Bone marrow (tissue), 2 donors: ENCODE data around the gene EVC2.
"Not testable (repeated sequence)": the region's sequence is repeated elsewhere in the genome, so short reads cannot be mapped to it uniquely, and the experiment has no call there.

Experiments
- DNase-seq, 2 donors: peaks; one replicate each; lab custom pipeline; 2025; lab: John Stamatoyannopoulos, UW

The EVC2 gene

GRCh38 chr4:5742388-5742787 lies 34.0 kb upstream of the EVC2 start:
- DNase-seq, result no peak

GRCh38 chr4:5738061-5738460 lies 29.7 kb upstream of the EVC2 start:
- no peak for DNase-seq

- no peak for DNase-seq
Measured at GRCh38 chr4:5735463-5735862, 27.1 kb upstream of the EVC2 start.

GRCh38 chr4:5734853-5735252 lies 26.5 kb upstream of the EVC2 start:
- no peak for DNase-seq

- no peak for DNase-seq
Measured at GRCh38 chr4:5732158-5732557, 23.8 kb upstream of the EVC2 start.

- no peak for DNase-seq
Measured at GRCh38 chr4:5730993-5731990, 22.9 kb upstream of the EVC2 start.

- DNase-seq, result no peak
Measured at GRCh38 chr4:5730436-5730835, 22.1 kb upstream of the EVC2 start.

GRCh38 chr4:5728412-5728811 lies 20.1 kb upstream of the EVC2 start:
- not testable (repeated sequence) for DNase-seq

GRCh38 chr4:5724377-5724776 lies 16.0 kb upstream of the EVC2 start:
- DNase-seq, result no peak

- no peak for DNase-seq
Measured at GRCh38 chr4:5722328-5722727, 14.0 kb upstream of the EVC2 start.

GRCh38 chr4:5721923-5722322 lies 13.6 kb upstream of the EVC2 start:
- DNase-seq, result no peak

- DNase-seq, result no peak
Measured at GRCh38 chr4:5720980-5721379, 12.6 kb upstream of the EVC2 start.

- DNase-seq, result no peak
Measured at GRCh38 chr4:5720157-5720850, 11.9 kb upstream of the EVC2 start.

- DNase-seq, result no peak
Measured at GRCh38 chr4:5719350-5720055, 11.1 kb upstream of the EVC2 start.

- DNase-seq, result no peak
Measured at GRCh38 chr4:5718411-5718810, 10.1 kb upstream of the EVC2 start.

GRCh38 chr4:5717449-5718158 lies 9.2 kb upstream of the EVC2 start:
- no peak for DNase-seq

GRCh38 chr4:5716391-5716790 lies 8.0 kb upstream of the EVC2 start:
- DNase-seq, result no peak

GRCh38 chr4:5715357-5715756 lies 7.0 kb upstream of the EVC2 start:
- no peak for DNase-seq

- no peak for DNase-seq
Measured at GRCh38 chr4:5713861-5714260, 5.5 kb upstream of the EVC2 start.

GRCh38 chr4:5712931-5713330 lies 4.6 kb upstream of the EVC2 start:
- no peak for DNase-seq

GRCh38 chr4:5712517-5712916 lies 4.2 kb upstream of the EVC2 start:
- DNase-seq, result no peak
